Astrocyte (in vitro differentiated cells and primary cell): ENCODE measurements around the gene HOXB2.

Source experiments
- CTCF ChIP-seq: IDR thresholded peaks from 2 replicates; pipeline ENCODE4 v1.5.1; 2011; ENCODE audit warnings: low read depth, mild to moderate bottlenecking, inconsistent platforms, low read length, moderate library complexity; ENCODE audit not compliant: insufficient read depth
- EZH2 ChIP-seq: IDR thresholded peaks from 2 replicates; pipeline ENCODE4 v1.6.1; 2012; ENCODE audit warnings: mild to moderate bottlenecking, low read length, inconsistent platforms; ENCODE audit not compliant: insufficient read depth

- TF ChIP-seq CTCF (no peak), EZH2 (no peak)
These were observed 4.7 kb downstream of the HOXB2 start for GRCh38 chr17:48540213-48540612.
